HG03280 (cell line): Measurements from ENCODE around the gene PLCXD3.

Source experiments
- ATAC-seq: cut with Tn5 transposase; IDR thresholded peaks from one replicate; pipeline ENCODE4 v1.9.1; 2021; ENCODE audit warnings: mild to moderate bottlenecking, moderate library complexity; ENCODE audit not compliant: unreplicated experiment

The PLCXD3 gene

GRCh38 chr5:41510176-41510831 lies at the start of gene PLCXD3:
PLCXD3 (minus strand) TSS chr5:41510601; CDS start chr5:41510526, 75 bp downstream.
- no peak for ATAC-seq

- no peak for ATAC-seq
These were observed 48.8 kb upstream of the PLCXD3 start for GRCh38 chr5:41559184-41559583.

- no peak for ATAC-seq
These were observed 47.9 kb upstream of the PLCXD3 start for GRCh38 chr5:41558295-41558694.

GRCh38 chr5:41547991-41548390 lies 37.6 kb upstream of the PLCXD3 start:
- no peak for ATAC-seq

GRCh38 chr5:41542183-41542582 lies 31.8 kb upstream of the PLCXD3 start:
- no peak for ATAC-seq

GRCh38 chr5:41539454-41539853 lies 29.1 kb upstream of the PLCXD3 start:
- no peak for ATAC-seq

GRCh38 chr5:41537581-41537980 lies 27.2 kb upstream of the PLCXD3 start:
- no peak for ATAC-seq

- ATAC-seq, result no peak
These were observed 22.1 kb upstream of the PLCXD3 start for GRCh38 chr5:41532485-41532884.

GRCh38 chr5:41527201-41527779 lies 16.9 kb upstream of the PLCXD3 start:
- ATAC-seq, result no peak

- no peak for ATAC-seq
These were observed 16.3 kb upstream of the PLCXD3 start for GRCh38 chr5:41526699-41527098.

- ATAC-seq, result no peak
These were observed 13.8 kb upstream of the PLCXD3 start for GRCh38 chr5:41524174-41524573.

- ATAC-seq, result no peak
These were observed 11.9 kb upstream of the PLCXD3 start for GRCh38 chr5:41522193-41522786.

GRCh38 chr5:41519801-41520200 lies 9.4 kb upstream of the PLCXD3 start:
- no peak for ATAC-seq

GRCh38 chr5:41517909-41518308 lies 7.5 kb upstream of the PLCXD3 start:
- ATAC-seq, result no peak

- ATAC-seq, result no peak
These were observed 840 bp upstream of the PLCXD3 start for GRCh38 chr5:41511241-41511640.

GRCh38 chr5:41509399-41510175 lies 814 bp downstream of the PLCXD3 start:
- no peak for ATAC-seq

GRCh38 chr5:41508696-41509398 lies 1.6 kb downstream of the PLCXD3 start:
- no peak for ATAC-seq

- ATAC-seq, result no peak
These were observed 2.2 kb downstream of the PLCXD3 start for GRCh38 chr5:41508186-41508585.

GRCh38 chr5:41507501-41507900 lies 2.9 kb downstream of the PLCXD3 start:
- no peak for ATAC-seq

GRCh38 chr5:41503860-41504259 lies 6.5 kb downstream of the PLCXD3 start:
- no peak for ATAC-seq

- no peak for ATAC-seq
These were observed 7.1 kb downstream of the PLCXD3 start for GRCh38 chr5:41503310-41503709.
